ENCODE measurements around the gene LIMK1.

Gene LIMK1

DNA sequence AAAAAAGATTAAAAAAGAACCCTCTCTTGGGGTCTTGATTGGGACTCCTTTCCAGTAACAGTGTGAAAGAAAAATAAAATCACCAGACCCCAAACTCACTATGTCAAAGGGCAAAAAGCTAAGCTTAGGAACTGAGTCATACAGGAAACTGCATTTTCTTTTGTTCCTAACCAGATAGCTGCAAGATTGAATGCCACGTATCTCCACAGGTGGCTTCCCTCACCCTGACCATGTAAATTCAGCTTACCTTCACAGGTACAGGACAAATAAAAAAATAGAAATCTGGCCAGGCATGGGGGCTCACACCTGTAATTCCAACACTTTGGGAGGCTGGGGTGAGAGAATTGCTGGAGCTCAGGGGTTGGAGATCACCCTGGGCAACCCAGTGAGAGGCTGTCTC lies 58.1 kb downstream of the LIMK1 start:
- TF ChIP-seq, protein P1, sequence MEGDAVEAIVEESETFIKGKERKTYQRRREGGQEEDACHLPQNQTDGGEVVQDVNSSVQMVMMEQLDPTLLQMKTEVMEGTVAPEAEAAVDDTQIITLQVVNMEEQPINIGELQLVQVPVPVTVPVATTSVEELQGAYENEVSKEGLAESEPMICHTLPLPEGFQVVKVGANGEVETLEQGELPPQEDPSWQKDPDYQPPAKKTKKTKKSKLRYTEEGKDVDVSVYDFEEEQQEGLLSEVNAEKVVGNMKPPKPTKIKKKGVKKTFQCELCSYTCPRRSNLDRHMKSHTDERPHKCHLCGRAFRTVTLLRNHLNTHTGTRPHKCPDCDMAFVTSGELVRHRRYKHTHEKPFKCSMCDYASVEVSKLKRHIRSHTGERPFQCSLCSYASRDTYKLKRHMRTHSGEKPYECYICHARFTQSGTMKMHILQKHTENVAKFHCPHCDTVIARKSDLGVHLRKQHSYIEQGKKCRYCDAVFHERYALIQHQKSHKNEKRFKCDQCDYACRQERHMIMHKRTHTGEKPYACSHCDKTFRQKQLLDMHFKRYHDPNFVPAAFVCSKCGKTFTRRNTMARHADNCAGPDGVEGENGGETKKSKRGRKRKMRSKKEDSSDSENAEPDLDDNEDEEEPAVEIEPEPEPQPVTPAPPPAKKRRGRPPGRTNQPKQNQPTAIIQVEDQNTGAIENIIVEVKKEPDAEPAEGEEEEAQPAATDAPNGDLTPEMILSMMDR (IDR thresholded peaks at IDR 0.05; ENCODE audit: insufficient read depth, low read length, poor library complexity, severe bottlenecking): no peak
- TF ChIP-seq EZH2phosphoT487 (conservative IDR thresholded peaks at IDR 0.05; ENCODE audit: low read length): no peak
- H3K4me3 ChIP-seq (ENCODE audit: insufficient read depth, low read length, poor library complexity, severe bottlenecking): no peak overlapping the region
- no peaks in the 10 kb centered on the region for H3K27me3 ChIP-seq (ENCODE audit: low read length)
- no peak overlapping the region for H2AFZ ChIP-seq (ENCODE audit: low read depth, low read length, severe bottlenecking)
- no peaks in the 10 kb centered on the region for H3K36me3 ChIP-seq (ENCODE audit: low read length)
- H3K9me2 ChIP-seq (replicated peaks; ENCODE audit: insufficient read depth, low read length): no peaks in the 10 kb centered on the region
- H3K79me2 ChIP-seq (ENCODE audit: insufficient read depth, low read length): no peaks in the 10 kb centered on the region
- H4K20me1 ChIP-seq (ENCODE audit: low read depth, low read length): no peaks in the 10 kb centered on the region
- H3K9me3 ChIP-seq (ENCODE audit: insufficient read depth, low read length): peaks cover 8% of the 10 kb centered on the region; the same call in 1 of the 2 replicates
- no peak overlapping the region for H3K27ac ChIP-seq (ENCODE audit: low read depth, low read length)
- H3K9ac ChIP-seq (ENCODE audit: low read length): no peak overlapping the region
- H3F3A ChIP-seq (ENCODE audit: insufficient read depth): no peaks in the 10 kb centered on the region
- no peak overlapping the region for H3K4me2 ChIP-seq (ENCODE audit: low read depth, low read length, poor library complexity, severe bottlenecking)

DNA sequence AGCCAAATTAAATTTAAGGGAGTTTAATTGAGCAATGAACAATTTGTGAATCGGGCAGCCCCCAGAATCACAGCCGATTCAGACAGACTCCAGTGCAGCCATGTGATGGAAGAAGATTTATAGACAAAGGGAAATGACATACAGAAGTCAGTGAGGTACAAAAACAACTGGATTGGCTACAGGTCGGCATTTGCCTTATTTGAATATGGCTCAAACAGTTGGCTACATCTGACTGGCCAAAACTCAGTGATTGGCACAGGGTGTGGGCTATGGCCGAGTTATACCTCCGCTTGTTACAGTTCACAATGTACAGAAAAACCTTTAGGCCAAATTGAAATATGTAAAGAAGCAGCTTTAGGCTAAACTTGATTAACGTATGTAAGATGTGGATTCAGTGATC lies 59.8 kb downstream of the LIMK1 start:
- TF ChIP-seq EZH2phosphoT487 (conservative IDR thresholded peaks at IDR 0.05; ENCODE audit: low read length): no peak
- TF ChIP-seq, protein P1 (IDR thresholded peaks at IDR 0.05; ENCODE audit: insufficient read depth, low read length, poor library complexity, severe bottlenecking): no peak
- H3K27ac ChIP-seq (ENCODE audit: low read depth, low read length): no peak overlapping the region
- no peaks in the 10 kb centered on the region for H3K9me2 ChIP-seq (replicated peaks; ENCODE audit: insufficient read depth, low read length)
- H3K36me3 ChIP-seq (ENCODE audit: low read length): no peaks in the 10 kb centered on the region
- H3K4me2 ChIP-seq (ENCODE audit: low read depth, low read length, poor library complexity, severe bottlenecking): no peak overlapping the region
- no peaks in the 10 kb centered on the region for H3K79me2 ChIP-seq (ENCODE audit: insufficient read depth, low read length)
- H3K27me3 ChIP-seq (ENCODE audit: low read length): no peaks in the 10 kb centered on the region
- H3K9me3 ChIP-seq (ENCODE audit: insufficient read depth, low read length): peaks cover 8% of the 10 kb centered on the region; the same call in 1 of the 2 replicates
- H4K20me1 ChIP-seq (ENCODE audit: low read depth, low read length): no peaks in the 10 kb centered on the region
- H3F3A ChIP-seq (ENCODE audit: insufficient read depth): no peaks in the 10 kb centered on the region
- H3K4me3 ChIP-seq (ENCODE audit: insufficient read depth, low read length, poor library complexity, severe bottlenecking): no peak overlapping the region
- H2AFZ ChIP-seq (ENCODE audit: low read depth, low read length, severe bottlenecking): no peak overlapping the region
- H3K9ac ChIP-seq (ENCODE audit: low read length): no peak overlapping the region

DNA sequence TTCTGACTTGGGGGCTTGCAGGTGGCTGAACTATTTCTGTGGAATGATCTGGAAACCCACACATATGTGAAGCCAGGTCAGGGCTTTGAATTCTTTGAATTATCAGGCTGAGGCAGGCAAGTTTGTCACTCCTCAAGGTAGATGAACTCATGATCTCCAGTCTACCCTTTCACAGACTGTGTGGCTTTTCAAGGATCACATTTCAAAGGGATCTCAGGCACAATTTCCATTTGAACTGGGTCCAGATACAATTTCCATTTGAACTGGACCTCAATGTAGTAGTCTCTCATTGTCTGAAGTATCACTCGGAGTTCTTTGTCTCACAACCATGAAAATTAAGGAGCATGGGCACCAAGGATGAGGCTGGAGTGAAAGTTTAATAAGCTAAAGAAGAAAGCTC lies 64.9 kb downstream of the LIMK1 start:
- Histone ChIP-seq H3K4me3 (ENCODE audit: insufficient read depth, low read length, poor library complexity, severe bottlenecking) (no peak overlapping the region), H2AFZ (ENCODE audit: low read depth, low read length, severe bottlenecking) (no peak overlapping the region), H3K27me3 (ENCODE audit: low read length) (no peaks in the 10 kb centered on the region), H3K4me2 (ENCODE audit: low read depth, low read length, poor library complexity, severe bottlenecking) (no peak overlapping the region), H4K20me1 (ENCODE audit: low read depth, low read length) (no peaks in the 10 kb centered on the region), H3K9me2 (replicated peaks; ENCODE audit: insufficient read depth, low read length) (no peaks in the 10 kb centered on the region), H3K36me3 (ENCODE audit: low read length) (no peaks in the 10 kb centered on the region), H3K27ac (ENCODE audit: low read depth, low read length) (no peak overlapping the region), H3K9me3 (ENCODE audit: insufficient read depth, low read length) (peaks cover 8% of the 10 kb centered on the region; the same call in 1 of the 2 replicates), H3K79me2 (ENCODE audit: insufficient read depth, low read length) (no peaks in the 10 kb centered on the region), H3F3A (ENCODE audit: insufficient read depth) (no peaks in the 10 kb centered on the region), H3K9ac (ENCODE audit: low read length) (no peak overlapping the region)
- no peak for TF ChIP-seq EZH2phosphoT487 (conservative IDR thresholded peaks at IDR 0.05; ENCODE audit: low read length)
- TF ChIP-seq, protein P1 (IDR thresholded peaks at IDR 0.05; ENCODE audit: insufficient read depth, low read length, poor library complexity, severe bottlenecking): no peak
